Upper lobe of right lung (tissue), 1 donor: ENCODE results near the gene MIER2. TPM values are rescaled to one million over a fixed set of nuclear protein-coding genes. Genes with fewer than 3 reads are reported as not detected.
"Not testable (repeated sequence)": the region's sequence is repeated elsewhere in the genome, so short reads cannot be mapped to it uniquely, and the experiment has no call there.

Source experiments
- ATAC-seq: fragments of 200-7000 bp; cut with Tn5 transposase; one replicate; pipeline ENCODE4 v1.9.1; 2020; ENCODE audit warnings: mild to moderate bottlenecking, moderate library complexity
- DNase-seq: peaks from one replicate; pipeline ENCODE4 v3.0.0-alpha.2; 2020
- H3K27ac ChIP-seq: fragments of 200-600 bp; one replicate; pipeline ENCODE4 v1.8.0; 2022
- H3K27me3 ChIP-seq: fragments of 200-600 bp; one replicate; pipeline ENCODE4 v1.8.0; 2022; ENCODE audit warnings: mild to moderate bottlenecking
- H3K36me3 ChIP-seq: fragments of 200-600 bp; one replicate; pipeline ENCODE4 v1.8.0; 2022
- H3K4me1 ChIP-seq: fragments of 200-600 bp; one replicate; pipeline ENCODE4 v1.8.0; 2022
- H3K4me3 ChIP-seq: fragments of 200-600 bp; one replicate; pipeline ENCODE4 v1.8.0; 2022; ENCODE audit warnings: mild to moderate bottlenecking
- H3K9me3 ChIP-seq: fragments of 200-600 bp; one replicate; pipeline ENCODE4 v1.8.0; 2022
- intact Hi-C: fragments of 100-400 bp; cut with DNase I; formaldehyde crosslinking; loops from one replicate; pipeline ENCODE4 v1.11.0; 2022
- total RNA-seq: library from RNA; stranded (reverse); fragmentation: NEBNext Ultra II Directional; extraction: Animal tissue kit (Norgen Biotek cat#: 25700); gene quantifications from one replicate; pipeline ENCODE4 v1.2.1, GENCODE V29; 2021
- TF ChIP-seq, protein P1 (sequence below): fragments of 200-600 bp; IDR thresholded peaks from one replicate; pipeline ENCODE4 v1.8.0; 2022; ENCODE audit warnings: antibody characterized with exemption
- donor health status: DM: no; HTN: yes; CAD: no; lungs with severe emphysema.

The MIER2 gene
- total RNA-seq, 1 donor from 2014 or later = 43.1 TPM

DNA sequence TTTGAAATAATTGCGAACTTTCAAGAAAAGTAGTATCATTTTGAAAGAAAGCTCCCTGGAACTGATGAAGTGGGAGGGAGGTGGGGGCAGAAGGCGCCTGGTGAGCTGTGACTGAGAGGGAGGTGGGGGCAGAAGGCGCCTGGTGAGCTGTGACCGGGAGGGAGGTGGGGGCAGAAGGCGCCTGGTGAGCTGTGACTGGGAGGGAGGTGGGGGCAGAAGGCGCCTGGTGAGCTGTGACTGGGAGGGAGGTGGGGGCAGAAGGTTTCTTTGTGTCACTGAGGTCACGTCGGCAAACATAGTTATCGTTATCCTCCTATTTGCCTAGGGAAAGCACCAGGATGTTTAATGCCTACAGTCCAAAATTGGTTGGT lies 40.2 kb upstream of the MIER2 start:
- intact Hi-C loops = no loop called here
- no peak for ATAC-seq
- Histone ChIP-seq H3K36me3 (no peaks in the 10 kb centered on the region), H3K9me3 (no peaks in the 10 kb centered on the region), H3K4me1 (no peaks in the 10 kb centered on the region), H3K27ac (no peak overlapping the region), H3K27me3 (peaks cover 12% of the 10 kb centered on the region), H3K4me3 (no peak overlapping the region)
- DNase-seq = no peak
- TF ChIP-seq, protein P1, sequence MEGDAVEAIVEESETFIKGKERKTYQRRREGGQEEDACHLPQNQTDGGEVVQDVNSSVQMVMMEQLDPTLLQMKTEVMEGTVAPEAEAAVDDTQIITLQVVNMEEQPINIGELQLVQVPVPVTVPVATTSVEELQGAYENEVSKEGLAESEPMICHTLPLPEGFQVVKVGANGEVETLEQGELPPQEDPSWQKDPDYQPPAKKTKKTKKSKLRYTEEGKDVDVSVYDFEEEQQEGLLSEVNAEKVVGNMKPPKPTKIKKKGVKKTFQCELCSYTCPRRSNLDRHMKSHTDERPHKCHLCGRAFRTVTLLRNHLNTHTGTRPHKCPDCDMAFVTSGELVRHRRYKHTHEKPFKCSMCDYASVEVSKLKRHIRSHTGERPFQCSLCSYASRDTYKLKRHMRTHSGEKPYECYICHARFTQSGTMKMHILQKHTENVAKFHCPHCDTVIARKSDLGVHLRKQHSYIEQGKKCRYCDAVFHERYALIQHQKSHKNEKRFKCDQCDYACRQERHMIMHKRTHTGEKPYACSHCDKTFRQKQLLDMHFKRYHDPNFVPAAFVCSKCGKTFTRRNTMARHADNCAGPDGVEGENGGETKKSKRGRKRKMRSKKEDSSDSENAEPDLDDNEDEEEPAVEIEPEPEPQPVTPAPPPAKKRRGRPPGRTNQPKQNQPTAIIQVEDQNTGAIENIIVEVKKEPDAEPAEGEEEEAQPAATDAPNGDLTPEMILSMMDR = no peak

DNA sequence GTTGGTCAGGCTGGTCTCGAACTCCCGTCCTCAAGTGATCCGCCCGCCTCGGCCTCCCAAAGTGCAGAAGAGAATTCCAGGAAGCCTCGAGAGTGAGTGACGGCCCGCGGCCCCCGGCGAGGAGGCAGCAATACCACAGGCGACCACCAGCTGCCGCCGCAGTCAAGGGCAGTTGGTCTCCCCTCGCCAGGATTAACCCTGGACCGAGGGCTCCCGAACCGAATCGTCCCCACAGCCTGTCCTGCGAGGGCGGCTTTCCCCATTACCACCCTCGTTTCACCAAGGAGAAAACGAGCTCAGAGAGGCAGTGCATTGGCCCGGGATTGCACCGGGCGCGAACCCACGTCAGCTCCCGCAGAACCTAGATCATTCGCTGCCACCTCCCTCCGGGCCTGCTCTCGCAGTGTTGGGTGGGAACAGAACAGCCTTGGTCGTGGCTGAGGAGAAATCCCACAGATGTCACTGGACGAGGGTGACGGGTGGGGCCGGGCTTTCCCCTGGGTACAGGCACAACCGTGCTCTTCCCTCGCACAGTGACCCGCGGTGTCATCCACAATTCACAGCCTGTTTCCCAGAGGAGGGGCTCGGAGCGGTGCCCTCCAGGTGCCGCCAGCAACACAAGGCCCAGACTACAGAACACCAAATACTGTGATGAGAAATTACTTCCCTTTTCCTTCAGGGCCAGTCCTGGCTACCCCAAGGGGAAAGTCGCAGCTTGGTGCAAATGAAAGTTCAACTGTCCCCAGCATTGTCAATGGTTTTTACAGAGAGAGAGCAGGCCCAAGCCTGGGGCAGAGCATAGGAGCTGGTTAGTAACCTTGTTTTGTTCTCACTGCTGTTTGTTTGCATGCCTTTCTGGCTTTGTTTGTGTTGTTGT lies 39.6 kb upstream of the MIER2 start:
- peak; percentile 75 for ATAC-seq
- Histone ChIP-seq H3K4me1 (no peaks in the 10 kb centered on the region), H3K36me3 (no peaks in the 10 kb centered on the region), H3K27ac (no peak overlapping the region), H3K9me3 (no peaks in the 10 kb centered on the region), H3K4me3 (no peak overlapping the region), H3K27me3 (peaks cover 12% of the 10 kb centered on the region)
- peak; percentile 63 for DNase-seq
- TF ChIP-seq, protein P1 = peak; percentile 57
- intact Hi-C loops = no loop called here

DNA sequence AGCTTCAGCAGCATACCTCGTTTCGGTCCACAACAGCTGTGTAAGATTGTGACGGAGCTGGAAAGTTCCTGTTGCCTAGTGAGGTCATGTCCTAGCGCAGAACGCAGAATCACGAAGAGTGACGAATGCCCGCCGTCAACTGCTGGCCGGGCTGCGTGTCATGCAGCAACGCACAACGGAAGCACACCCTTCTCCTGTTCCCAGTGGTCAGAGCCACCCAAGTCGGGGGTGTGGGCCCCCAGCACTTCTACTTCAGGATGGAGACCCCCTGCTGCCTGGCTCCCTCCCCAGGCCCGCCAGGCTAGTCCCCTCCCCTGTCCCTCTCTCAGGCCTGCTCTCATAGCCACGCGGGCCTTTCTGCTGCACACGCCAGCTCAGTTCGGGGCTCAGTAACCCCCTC lies 38.4 kb upstream of the MIER2 start:
- Histone ChIP-seq H3K27ac (no peak overlapping the region), H3K4me1 (no peaks in the 10 kb centered on the region), H3K4me3 (no peak overlapping the region), H3K9me3 (no peaks in the 10 kb centered on the region), H3K27me3 (peaks cover 12% of the 10 kb centered on the region), H3K36me3 (no peaks in the 10 kb centered on the region)
- intact Hi-C loops = no loop called here
- ATAC-seq (no peak), DNase-seq (peak; percentile 46)
- TF ChIP-seq, protein P1 = no peak

DNA sequence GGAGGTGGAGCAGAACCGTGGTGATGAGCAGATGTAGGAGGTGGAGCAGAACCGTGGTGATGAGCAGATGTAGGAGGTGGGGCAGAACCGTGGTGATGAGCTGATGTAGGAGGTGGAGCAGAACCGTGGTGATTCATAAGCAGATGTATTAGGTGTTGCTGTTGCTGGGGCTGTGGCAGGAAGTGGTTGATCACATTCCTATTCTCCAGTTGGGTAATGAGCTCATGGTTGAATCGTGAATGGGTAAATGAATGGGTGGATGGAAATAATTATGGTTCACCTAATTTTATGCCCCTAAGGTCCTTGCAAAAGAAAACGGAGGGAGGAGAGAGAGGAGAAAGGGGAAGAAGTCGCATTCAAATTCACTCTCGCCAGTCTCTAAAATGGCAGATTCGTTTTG lies 38.0 kb upstream of the MIER2 start:
- DNase-seq, H3K9me3 ChIP-seq, intact Hi-C loops, H3K36me3 ChIP-seq, H3K4me1 ChIP-seq, H3K4me3 ChIP-seq, H3K27ac ChIP-seq, ATAC-seq: not testable (repeated sequence)
- peaks cover 12% of the 10 kb centered on the region for H3K27me3 ChIP-seq

DNA sequence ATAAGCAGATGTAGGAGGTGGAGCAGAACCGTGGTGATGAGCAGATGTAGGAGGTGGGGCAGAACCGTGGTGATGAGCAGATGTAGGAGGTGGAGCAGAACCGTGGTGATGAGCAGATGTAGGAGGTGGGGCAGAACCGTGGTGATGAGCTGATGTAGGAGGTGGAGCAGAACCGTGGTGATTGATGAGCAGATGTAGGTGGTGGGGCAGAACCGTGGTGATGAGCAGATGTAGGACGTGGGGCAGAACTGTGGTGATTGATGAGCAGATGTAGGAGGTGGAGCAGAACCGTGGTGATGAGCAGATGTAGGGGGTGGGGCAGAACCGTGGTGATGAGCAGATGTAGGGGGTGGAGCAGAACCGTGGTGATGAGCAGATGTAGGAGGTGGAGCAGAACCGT lies 37.3 kb upstream of the MIER2 start:
- ATAC-seq, H3K27ac ChIP-seq, intact Hi-C loops, H3K4me1 ChIP-seq, H3K4me3 ChIP-seq, H3K36me3 ChIP-seq, H3K9me3 ChIP-seq: not testable (repeated sequence)
- peak; percentile 11 for DNase-seq
- H3K27me3 ChIP-seq = peaks cover 12% of the 10 kb centered on the region

DNA sequence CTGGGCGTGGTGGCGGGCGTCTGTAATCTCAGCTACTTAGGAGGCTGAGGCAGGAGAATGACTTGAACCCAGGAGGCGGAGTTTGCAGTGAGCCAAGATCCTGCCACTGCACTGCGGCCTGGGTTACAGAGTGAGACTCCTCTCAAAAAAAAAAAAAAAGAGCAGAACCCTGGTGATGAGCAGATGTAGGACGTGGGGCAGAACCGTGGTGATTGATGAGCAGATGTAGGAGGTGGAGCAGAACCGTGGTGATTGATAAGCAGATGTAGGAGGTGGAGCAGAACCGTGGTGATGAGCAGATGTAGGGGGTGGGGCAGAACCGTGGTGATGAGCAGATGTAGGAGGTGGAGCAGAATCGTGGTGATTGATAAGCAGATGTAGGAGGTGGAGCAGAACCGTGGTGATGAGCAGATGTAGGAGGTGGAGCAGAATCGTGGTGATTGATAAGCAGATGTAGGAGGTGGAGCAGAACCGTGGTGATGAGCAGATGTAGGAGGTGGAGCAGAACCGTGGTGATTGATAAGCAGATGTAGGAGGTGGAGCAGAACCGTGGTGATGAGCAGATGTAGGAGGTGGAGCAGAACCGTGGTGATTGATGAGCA lies 36.1 kb upstream of the MIER2 start:
- intact Hi-C loops, H3K4me3 ChIP-seq, ATAC-seq, H3K36me3 ChIP-seq, H3K27ac ChIP-seq, H3K4me1 ChIP-seq, H3K9me3 ChIP-seq: not testable (repeated sequence)
- DNase-seq = peak; percentile 20
- peaks cover 12% of the 10 kb centered on the region for H3K27me3 ChIP-seq

DNA sequence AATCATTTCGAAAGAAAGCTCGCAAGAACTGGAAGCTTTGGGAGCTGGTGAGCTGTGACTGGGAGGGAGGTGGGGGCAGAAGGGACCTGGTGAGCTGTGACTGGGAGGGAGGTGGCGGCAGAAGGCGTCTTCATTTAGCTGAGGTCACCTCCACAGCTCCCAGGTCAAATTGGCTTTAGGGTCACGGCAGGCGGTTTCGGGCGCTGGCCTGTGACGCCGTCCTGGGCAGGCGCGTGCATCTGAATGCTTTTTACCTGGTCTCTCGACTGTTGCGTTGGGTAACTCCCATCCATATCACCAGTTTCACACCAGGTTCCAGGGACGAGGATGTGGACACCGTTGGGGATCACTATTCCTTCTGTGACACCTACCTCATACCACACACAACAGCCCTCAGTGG lies 35.2 kb upstream of the MIER2 start:
- no peaks in the 10 kb centered on the region for H3K9me3 ChIP-seq
- no peak overlapping the region for H3K4me3 ChIP-seq
- H3K27ac ChIP-seq = no peak overlapping the region
- no peaks in the 10 kb centered on the region for H3K36me3 ChIP-seq
- DNase-seq (no peak), ATAC-seq (no peak)
- intact Hi-C loops = no loop called here
- TF ChIP-seq, protein P1 = no peak
- H3K4me1 ChIP-seq = no peaks in the 10 kb centered on the region
- H3K27me3 ChIP-seq = peaks cover 12% of the 10 kb centered on the region
